T-helper 22 cell (primary cell): ENCODE measurements around the gene BCAS3.

Experiments used
- DNase-seq: peaks from one replicate; pipeline ENCODE4 v3.0.0-alpha.2; 2020; ENCODE audit warnings: low read depth

BCAS3 gene

GRCh38 chr17:61398721-61399130 is 721.1 kb downstream of the BCAS3 start:
- no peak for DNase-seq

- no peak for DNase-seq
Measured at GRCh38 chr17:61399131-61400065, 721.7 kb downstream of the BCAS3 start, which contains the start of gene TBX2. TBX2 (plus strand) TSS chr17:61399843; CDS start chr17:61400177, 334 bp downstream.

GRCh38 chr17:61400066-61400716 is 722.5 kb downstream of the BCAS3 start:
- DNase-seq: no peak

- DNase-seq: no peak
Measured at GRCh38 chr17:61400717-61401388, 723.2 kb downstream of the BCAS3 start.

- DNase-seq: no peak
Measured at GRCh38 chr17:61401389-61402072, 723.9 kb downstream of the BCAS3 start.

GRCh38 chr17:61402073-61402541 is 724.5 kb downstream of the BCAS3 start:
- no peak for DNase-seq

GRCh38 chr17:61402978-61403800 is 725.5 kb downstream of the BCAS3 start:
- DNase-seq: no peak

- DNase-seq: no peak
Measured at GRCh38 chr17:61403801-61404662, 726.4 kb downstream of the BCAS3 start.

- DNase-seq: no peak
Measured at GRCh38 chr17:61404663-61404912, 726.9 kb downstream of the BCAS3 start.

- DNase-seq: no peak
Measured at GRCh38 chr17:61404913-61405685, 727.4 kb downstream of the BCAS3 start.

GRCh38 chr17:61405686-61406536 is 728.3 kb downstream of the BCAS3 start:
- no peak for DNase-seq

GRCh38 chr17:61406537-61406845 is 728.8 kb downstream of the BCAS3 start:
- DNase-seq: no peak

GRCh38 chr17:61406971-61407911 is 729.6 kb downstream of the BCAS3 start:
- DNase-seq: no peak

- no peak for DNase-seq
Measured at GRCh38 chr17:61408151-61409041, 730.7 kb downstream of the BCAS3 start.

- DNase-seq: no peak
Measured at GRCh38 chr17:61409301-61410112, 731.9 kb downstream of the BCAS3 start.
